ENCODE measurements around the gene PLA2G2D.
"Not testable (repeated sequence)": the region's sequence is repeated elsewhere in the genome, so short reads cannot be mapped to it uniquely, and the experiment has no call there.

Gene PLA2G2D

GRCh38 chr1:20130518-20130917, 11.2 kb upstream of the PLA2G2D start:
- H3K27ac ChIP-seq (ENCODE audit: low read length); H3K4me1 ChIP-seq (ENCODE audit: control insufficient read depth, insufficient read depth, low read length); DNase-seq (ENCODE audit: low read depth, low spot score); H3K9me3 ChIP-seq (ENCODE audit: control insufficient read depth, insufficient read depth, low read length); H3K4me3 ChIP-seq (ENCODE audit: low read length); H3K36me3 ChIP-seq (ENCODE audit: control insufficient read depth, insufficient read depth, low read length); H3K27me3 ChIP-seq (ENCODE audit: control insufficient read depth, insufficient read depth, low read length): not testable (repeated sequence)
- no CpG with 5 or more reads among the region's 3 CpGs for WGBS (ENCODE audit: insufficient coverage, insufficient read length)

- WGBS (ENCODE audit: insufficient coverage, insufficient read length): no CpG with 5 or more reads among the region's 10 CpGs
- Histone ChIP-seq H3K27me3 (ENCODE audit: control insufficient read depth, insufficient read depth, low read length) (no peaks in the 10 kb centered on the region), H3K4me3 (ENCODE audit: low read length) (no peak overlapping the region), H3K9me3 (ENCODE audit: control insufficient read depth, insufficient read depth, low read length) (no peaks in the 10 kb centered on the region), H3K4me1 (ENCODE audit: control insufficient read depth, insufficient read depth, low read length) (no peaks in the 10 kb centered on the region), H3K27ac (ENCODE audit: low read length) (no peak overlapping the region), H3K36me3 (ENCODE audit: control insufficient read depth, insufficient read depth, low read length) (no peaks in the 10 kb centered on the region)
- DNase-seq (ENCODE audit: low read depth, low spot score): no peak
Observed at GRCh38 chr1:20126806-20127440, 7.6 kb upstream of the PLA2G2D start.

GRCh38 chr1:20126041-20126805, 6.9 kb upstream of the PLA2G2D start:
- H3K27ac ChIP-seq (ENCODE audit: low read length): no peak overlapping the region
- no peaks in the 10 kb centered on the region for H3K9me3 ChIP-seq (ENCODE audit: control insufficient read depth, insufficient read depth, low read length)
- no peaks in the 10 kb centered on the region for H3K36me3 ChIP-seq (ENCODE audit: control insufficient read depth, insufficient read depth, low read length)
- H3K4me3 ChIP-seq (ENCODE audit: low read length): no peak overlapping the region
- no peaks in the 10 kb centered on the region for H3K4me1 ChIP-seq (ENCODE audit: control insufficient read depth, insufficient read depth, low read length)
- no peak for DNase-seq (ENCODE audit: low read depth, low spot score)
- no CpG with 5 or more reads among the region's 9 CpGs for WGBS (ENCODE audit: insufficient coverage, insufficient read length)
- H3K27me3 ChIP-seq (ENCODE audit: control insufficient read depth, insufficient read depth, low read length): no peaks in the 10 kb centered on the region

GRCh38 chr1:20125100-20125499, 5.8 kb upstream of the PLA2G2D start:
- no peak for DNase-seq (ENCODE audit: low read depth, low spot score)
- WGBS (ENCODE audit: insufficient coverage, insufficient read length): no CpG with 5 or more reads among the region's 10 CpGs
- H3K27ac ChIP-seq (ENCODE audit: low read length): no peak overlapping the region

GRCh38 chr1:20124456-20125057, 5.2 kb upstream of the PLA2G2D start:
- no peaks in the 10 kb centered on the region for H3K36me3 ChIP-seq (ENCODE audit: control insufficient read depth, insufficient read depth, low read length)
- H3K9me3 ChIP-seq (ENCODE audit: control insufficient read depth, insufficient read depth, low read length): no peaks in the 10 kb centered on the region
- no peaks in the 10 kb centered on the region for H3K27me3 ChIP-seq (ENCODE audit: control insufficient read depth, insufficient read depth, low read length)
- no CpG with 5 or more reads among the region's 7 CpGs for WGBS (ENCODE audit: insufficient coverage, insufficient read length)
- DNase-seq (ENCODE audit: low read depth, low spot score): no peak
- H3K4me1 ChIP-seq (ENCODE audit: control insufficient read depth, insufficient read depth, low read length): no peaks in the 10 kb centered on the region
- H3K4me3 ChIP-seq (ENCODE audit: low read length): no peak overlapping the region
- H3K27ac ChIP-seq (ENCODE audit: low read length): no peak overlapping the region

More at GRCh38 chr1:20125100-20125499, 5.8 kb upstream of the PLA2G2D start:
- H3K4me3 ChIP-seq (ENCODE audit: low read length): no peak overlapping the region
- no peaks in the 10 kb centered on the region for H3K9me3 ChIP-seq (ENCODE audit: control insufficient read depth, insufficient read depth, low read length)
- H3K4me1 ChIP-seq (ENCODE audit: control insufficient read depth, insufficient read depth, low read length): no peaks in the 10 kb centered on the region
- no peaks in the 10 kb centered on the region for H3K27me3 ChIP-seq (ENCODE audit: control insufficient read depth, insufficient read depth, low read length)
- H3K36me3 ChIP-seq (ENCODE audit: control insufficient read depth, insufficient read depth, low read length): no peaks in the 10 kb centered on the region

GRCh38 chr1:20123722-20124455, 4.6 kb upstream of the PLA2G2D start:
- no peak for DNase-seq (ENCODE audit: low read depth, low spot score)
- Histone ChIP-seq H3K4me1 (ENCODE audit: control insufficient read depth, insufficient read depth, low read length) (no peaks in the 10 kb centered on the region), H3K36me3 (ENCODE audit: control insufficient read depth, insufficient read depth, low read length) (no peaks in the 10 kb centered on the region), H3K4me3 (ENCODE audit: low read length) (no peak overlapping the region), H3K27me3 (ENCODE audit: control insufficient read depth, insufficient read depth, low read length) (no peaks in the 10 kb centered on the region), H3K27ac (ENCODE audit: low read length) (no peak overlapping the region), H3K9me3 (ENCODE audit: control insufficient read depth, insufficient read depth, low read length) (no peaks in the 10 kb centered on the region)
- no CpG with 5 or more reads among the region's 10 CpGs for WGBS (ENCODE audit: insufficient coverage, insufficient read length)

GRCh38 chr1:20120796-20121195, 1.5 kb upstream of the PLA2G2D start:
- H3K27me3 ChIP-seq (ENCODE audit: control insufficient read depth, insufficient read depth, low read length): no peaks in the 10 kb centered on the region
- no peaks in the 10 kb centered on the region for H3K9me3 ChIP-seq (ENCODE audit: control insufficient read depth, insufficient read depth, low read length)

GRCh38 chr1:20117236-20117635, 2.1 kb downstream of the PLA2G2D start:
- H3K9me3 ChIP-seq (ENCODE audit: control insufficient read depth, insufficient read depth, low read length): no peaks in the 10 kb centered on the region
- H3K4me3 ChIP-seq (ENCODE audit: low read length): no peak overlapping the region
- no peaks in the 10 kb centered on the region for H3K36me3 ChIP-seq (ENCODE audit: control insufficient read depth, insufficient read depth, low read length)
- H3K27me3 ChIP-seq (ENCODE audit: control insufficient read depth, insufficient read depth, low read length): no peaks in the 10 kb centered on the region
- no peaks in the 10 kb centered on the region for H3K4me1 ChIP-seq (ENCODE audit: control insufficient read depth, insufficient read depth, low read length)
- H3K27ac ChIP-seq (ENCODE audit: low read length): no peak overlapping the region
- DNase-seq (ENCODE audit: low read depth, low spot score): no peak

More at GRCh38 chr1:20120796-20121195, 1.5 kb upstream of the PLA2G2D start:
- Histone ChIP-seq H3K4me3 (ENCODE audit: low read length) (no peak overlapping the region), H3K27ac (ENCODE audit: low read length) (no peak overlapping the region), H3K36me3 (ENCODE audit: control insufficient read depth, insufficient read depth, low read length) (no peaks in the 10 kb centered on the region), H3K4me1 (ENCODE audit: control insufficient read depth, insufficient read depth, low read length) (no peaks in the 10 kb centered on the region)
- WGBS (ENCODE audit: insufficient coverage, insufficient read length): no CpG with 5 or more reads among the region's 4 CpGs
- no peak for DNase-seq (ENCODE audit: low read depth, low spot score)

GRCh38 chr1:20115916-20116315, 3.4 kb downstream of the PLA2G2D start:
- WGBS (ENCODE audit: insufficient coverage, insufficient read length): no CpG with 5 or more reads among the region's 7 CpGs
- no peaks in the 10 kb centered on the region for H3K27me3 ChIP-seq (ENCODE audit: control insufficient read depth, insufficient read depth, low read length)
- no peaks in the 10 kb centered on the region for H3K4me1 ChIP-seq (ENCODE audit: control insufficient read depth, insufficient read depth, low read length)
- no peak overlapping the region for H3K27ac ChIP-seq (ENCODE audit: low read length)
- no peak overlapping the region for H3K4me3 ChIP-seq (ENCODE audit: low read length)
- no peak for DNase-seq (ENCODE audit: low read depth, low spot score)
- H3K36me3 ChIP-seq (ENCODE audit: control insufficient read depth, insufficient read depth, low read length): no peaks in the 10 kb centered on the region
- H3K9me3 ChIP-seq (ENCODE audit: control insufficient read depth, insufficient read depth, low read length): no peaks in the 10 kb centered on the region

- no CpG with 5 or more reads among the region's 4 CpGs for WGBS (ENCODE audit: insufficient coverage, insufficient read length)
Observed at GRCh38 chr1:20115479-20115878, 3.9 kb downstream of the PLA2G2D start.

More at GRCh38 chr1:20115479-20115878, 3.9 kb downstream of the PLA2G2D start:
- Histone ChIP-seq H3K9me3 (ENCODE audit: control insufficient read depth, insufficient read depth, low read length) (no peaks in the 10 kb centered on the region), H3K4me3 (ENCODE audit: low read length) (no peak overlapping the region), H3K27ac (ENCODE audit: low read length) (no peak overlapping the region), H3K36me3 (ENCODE audit: control insufficient read depth, insufficient read depth, low read length) (no peaks in the 10 kb centered on the region), H3K27me3 (ENCODE audit: control insufficient read depth, insufficient read depth, low read length) (no peaks in the 10 kb centered on the region), H3K4me1 (ENCODE audit: control insufficient read depth, insufficient read depth, low read length) (no peaks in the 10 kb centered on the region)
- no peak for DNase-seq (ENCODE audit: low read depth, low spot score)

Measured in iPS DF 6.9 (cell line).